Activated T-cell treated with anti-CD3 and anti-CD28 coated beads, Interleukin-2, amount 50 U/mL, for 4 hours (primary cell): ENCODE results near the gene BAG5. TPM values are rescaled to one million over a fixed set of nuclear protein-coding genes. Genes with fewer than 3 reads are reported as not detected.
A peak's percentile ranks its signal among the peaks of the same experiment; 100 is the strongest.
"Not testable (repeated sequence)": the region's sequence is repeated elsewhere in the genome, so short reads cannot be mapped to it uniquely, and the experiment has no call there.

Experiments used
- ATAC-seq, 2 donors: fragments of 200-7000 bp; cut with Tn5 transposase; one replicate each; pipeline ENCODE4 v1.10.0; 2021
- DNase-seq: peaks from one replicate; pipeline ENCODE4 v3.0.0-alpha.2; 2020
- H3K27me3 Mint-ChIP-seq: one replicate; pipeline ENCODE4 v1.8.0; 2021; ENCODE audit warnings: low read depth, mixed read lengths
- H3K36me3 Mint-ChIP-seq: one replicate; pipeline ENCODE4 v1.8.0; 2022; ENCODE audit warnings: mixed read lengths; ENCODE audit not compliant: insufficient read depth
- H3K4me1 Mint-ChIP-seq: one replicate; pipeline ENCODE4 v1.8.0; 2021; ENCODE audit warnings: low read depth, mixed read lengths
- H3K4me3 Mint-ChIP-seq: one replicate; pipeline ENCODE4 v1.8.0; 2021; ENCODE audit warnings: mild to moderate bottlenecking, moderate library complexity, mixed read lengths
- H3K9me3 Mint-ChIP-seq: one replicate; pipeline ENCODE4 v1.8.0; 2021; ENCODE audit warnings: mixed read lengths
- total RNA-seq, 3 donors: library from RNA; stranded (reverse); gene quantifications; one replicate each; pipeline ENCODE4 v1.2.1, GENCODE V29; 2021

Gene BAG5
- total RNA-seq, 3 donors from 2014 or later: 31.4 to 35.6 (median 32.2) TPM

GRCh38 chr14:103520657-103521437 is 41.6 kb downstream of the BAG5 start:
- H3K4me1 Mint-ChIP-seq: peaks cover 4% of the 10 kb centered on the region
- ATAC-seq (peak; percentile 47 to 53), DNase-seq (peak; percentile 65)
- no peaks in the 10 kb centered on the region for H3K36me3 Mint-ChIP-seq
- H3K9me3 Mint-ChIP-seq: no peaks in the 10 kb centered on the region
- H3K27me3 Mint-ChIP-seq: peaks cover 8% of the 10 kb centered on the region
- H3K4me3 Mint-ChIP-seq: no peak overlapping the region

GRCh38 chr14:103520269-103520656 is 42.2 kb downstream of the BAG5 start:
- H3K36me3 Mint-ChIP-seq: no peaks in the 10 kb centered on the region
- DNase-seq (no peak), ATAC-seq (no peak)
- peaks cover 4% of the 10 kb centered on the region for H3K4me1 Mint-ChIP-seq
- H3K4me3 Mint-ChIP-seq: no peak overlapping the region
- H3K9me3 Mint-ChIP-seq: no peaks in the 10 kb centered on the region
- peaks cover 8% of the 10 kb centered on the region for H3K27me3 Mint-ChIP-seq

- no peak for ATAC-seq
- Mint-ChIP-seq H3K9me3 (no peaks in the 10 kb centered on the region), H3K27me3 (peaks cover 8% of the 10 kb centered on the region), H3K4me1 (peaks cover 4% of the 10 kb centered on the region), H3K36me3 (no peaks in the 10 kb centered on the region), H3K4me3 (peak overlapping the region; percentile 59)
- DNase-seq: no peak
Measured at GRCh38 chr14:103519837-103520212, 42.6 kb downstream of the BAG5 start.

GRCh38 chr14:103519043-103519836 is 43.2 kb downstream of the BAG5 start:
- Mint-ChIP-seq H3K9me3 (no peaks in the 10 kb centered on the region), H3K36me3 (no peaks in the 10 kb centered on the region), H3K4me1 (peaks cover 6% of the 10 kb centered on the region), H3K27me3 (peaks cover 8% of the 10 kb centered on the region), H3K4me3 (peak overlapping the region; percentile 59)
- DNase-seq (no peak), ATAC-seq (no peak)

- Mint-ChIP-seq H3K27me3 (peaks cover 6% of the 10 kb centered on the region), H3K9me3 (no peaks in the 10 kb centered on the region), H3K4me1 (peaks cover 6% of the 10 kb centered on the region), H3K4me3 (no peak overlapping the region), H3K36me3 (no peaks in the 10 kb centered on the region)
- DNase-seq (peak; percentile 60), ATAC-seq (peak; percentile 42 to 51)
Measured at GRCh38 chr14:103518422-103519042, 43.9 kb downstream of the BAG5 start.

GRCh38 chr14:103517721-103518421 is 44.6 kb downstream of the BAG5 start:
- no peaks in the 10 kb centered on the region for H3K9me3 Mint-ChIP-seq
- no peak overlapping the region for H3K4me3 Mint-ChIP-seq
- no peak for ATAC-seq
- H3K36me3 Mint-ChIP-seq: no peaks in the 10 kb centered on the region
- H3K27me3 Mint-ChIP-seq: peaks cover 5% of the 10 kb centered on the region
- H3K4me1 Mint-ChIP-seq: peaks cover 6% of the 10 kb centered on the region
- no peak for DNase-seq

GRCh38 chr14:103517174-103517566 is 45.3 kb downstream of the BAG5 start:
- Mint-ChIP-seq H3K4me3 (no peak overlapping the region), H3K36me3 (no peaks in the 10 kb centered on the region), H3K9me3 (no peaks in the 10 kb centered on the region), H3K27me3 (peaks cover 5% of the 10 kb centered on the region), H3K4me1 (peaks cover 6% of the 10 kb centered on the region)
- DNase-seq: no peak
- ATAC-seq: no peak

- ATAC-seq: no peak
- H3K27me3 Mint-ChIP-seq: peaks cover 5% of the 10 kb centered on the region
- H3K36me3 Mint-ChIP-seq: no peaks in the 10 kb centered on the region
- H3K9me3 Mint-ChIP-seq: no peaks in the 10 kb centered on the region
- DNase-seq: no peak
- peaks cover 6% of the 10 kb centered on the region for H3K4me1 Mint-ChIP-seq
- no peak overlapping the region for H3K4me3 Mint-ChIP-seq
Measured at GRCh38 chr14:103516426-103517173, 45.9 kb downstream of the BAG5 start.

GRCh38 chr14:103514596-103515421 is 47.6 kb downstream of the BAG5 start:
- H3K27me3 Mint-ChIP-seq: peaks cover 5% of the 10 kb centered on the region
- no peaks in the 10 kb centered on the region for H3K9me3 Mint-ChIP-seq
- H3K36me3 Mint-ChIP-seq: peaks cover 3% of the 10 kb centered on the region
- H3K4me3 Mint-ChIP-seq: no peak overlapping the region
- no peak for DNase-seq
- ATAC-seq: no peak
- peaks cover 5% of the 10 kb centered on the region for H3K4me1 Mint-ChIP-seq

- Mint-ChIP-seq H3K27me3 (no peaks in the 10 kb centered on the region), H3K4me3 (no peak overlapping the region)
- ATAC-seq: peak in 1 of 2 donors; percentile 17
Measured at GRCh38 chr14:103512701-103513611, 49.5 kb downstream of the BAG5 start.

GRCh38 chr14:103512180-103512579 is 50.3 kb downstream of the BAG5 start:
- ATAC-seq, H3K36me3 Mint-ChIP-seq, H3K9me3 Mint-ChIP-seq, H3K27me3 Mint-ChIP-seq, H3K4me3 Mint-ChIP-seq, H3K4me1 Mint-ChIP-seq, DNase-seq: not testable (repeated sequence)

More at GRCh38 chr14:103512701-103513611, 49.5 kb downstream of the BAG5 start:
- no peak for DNase-seq
- H3K4me1 Mint-ChIP-seq: peaks cover 3% of the 10 kb centered on the region
- no peaks in the 10 kb centered on the region for H3K9me3 Mint-ChIP-seq
- H3K36me3 Mint-ChIP-seq: peaks cover 6% of the 10 kb centered on the region
